HepG2 (cell line): ENCODE results near the gene ESAM. TPM values are rescaled to one million over a fixed set of nuclear protein-coding genes. Genes with fewer than 3 reads are reported as not detected.

Source experiments
- ATAC-seq: fragments of 200-7000 bp; cut with Tn5 transposase; 3 replicates; pipeline ENCODE4 v1.9.1; 2020; ENCODE audit warnings: mild to moderate bottlenecking, moderate library complexity
- BruUV-seq: library from RNA; stranded (reverse); fragments of 400-500 nt; replicated peaks from 2 replicates; lab custom pipeline; 2021; lab: Mats Ljungman, UMichigan
- CTCF ChIA-PET: fragments of 300-600 bp; formaldehyde crosslinking; extraction: SDS; loops from one replicate; lab custom pipeline; 2021; ENCODE audit warnings: low total read pairs, inconsistent platforms, low intra/inter-chr PET ratio; lab: Yijun Ruan, JAX
- POLR2A ChIA-PET: fragments of 350-600 bp; sonication (Branson Sonifier 250); formaldehyde crosslinking; loops from one replicate; lab custom pipeline; 2020; ENCODE audit warnings: antibody characterized with exemption, inconsistent platforms; lab: Yijun Ruan, JAX
- DNase-seq: peaks from one replicate; pipeline ENCODE4 v3.0.0-alpha.2; 2015; ENCODE audit warnings: low spot score
- FAIRE-seq: peaks from 3 replicates; lab custom pipeline; 2011; peaks lifted over from hg19 to GRCh38; lab: Jason Lieb, UNC
- H2AFZ ChIP-seq: one replicate; pipeline ENCODE4 v1.6.1; 2011; ENCODE audit warnings: low read length, inconsistent platforms
- H3K27ac ChIP-seq: fragments of 300-600 bp; 3 replicates; pipeline ENCODE4 v1.8.0; 2011; ENCODE audit warnings: mixed run types, mild to moderate bottlenecking, mixed read lengths, low read length, inconsistent platforms; ENCODE audit not compliant: insufficient read depth; ENCODE audit errors: extremely low read length
- H3K27me3 ChIP-seq, 2 experiments: fragments of 200-600 bp in 1 of 2; 2 replicates in 1 of 2; 3 replicates in 1 of 2; pipeline versions ENCODE4 v1.6.0 to v1.8.0; 2011; ENCODE audit warnings: low read length in 2 of 2, mild to moderate bottlenecking in 2 of 2, moderate library complexity in 2 of 2, inconsistent platforms in 1 of 2; ENCODE audit not compliant: insufficient read depth in 2 of 2, control insufficient read depth in 1 of 2
- H3K36me3 ChIP-seq, 2 experiments: fragments of 200-600 bp in 1 of 2; replicated peaks in 1 of 2; 2 replicates in 1 of 2; 3 replicates in 1 of 2; pipeline versions ENCODE4 v1.5.1 to v1.8.0; 2011; ENCODE audit warnings: low read length in 2 of 2, inconsistent platforms in 1 of 2; ENCODE audit not compliant: insufficient read depth in 2 of 2, control insufficient read depth in 1 of 2
- H3K4me1 ChIP-seq: 2 replicates; pipeline ENCODE4 v1.5.1; 2012; ENCODE audit warnings: low read length, inconsistent platforms; ENCODE audit not compliant: insufficient read depth
- H3K4me2 ChIP-seq: 2 replicates; pipeline ENCODE4 v1.6.0; 2011; ENCODE audit warnings: low read depth, low read length, inconsistent platforms
- H3K4me3 ChIP-seq, 3 experiments: fragments of 200-600 bp in 1 of 3; sonication (generic), shearing (Covaris generic) in 1 of 3; replicated peaks in 1 of 3; 2 replicates each; pipeline ENCODE4 v1.5.1; 2011 to 2016; ENCODE audit warnings: low read length in 3 of 3, inconsistent platforms in 2 of 3, low read depth in 2 of 3, mild to moderate bottlenecking in 2 of 3, control low read depth in 1 of 3, mixed read lengths in 1 of 3; ENCODE audit not compliant: insufficient read depth in 1 of 3
- H3K79me2 ChIP-seq: one replicate; pipeline ENCODE4 v1.6.1; 2011; ENCODE audit warnings: low read length, inconsistent platforms; ENCODE audit not compliant: insufficient read depth
- H3K9ac ChIP-seq: 2 replicates; pipeline ENCODE4 v1.6.0; 2011; ENCODE audit warnings: mild to moderate bottlenecking, low read depth, low read length, inconsistent platforms; ENCODE audit not compliant: insufficient read depth
- H3K9me3 ChIP-seq: 2 replicates; pipeline ENCODE4 v1.5.1; 2012; ENCODE audit warnings: mild to moderate bottlenecking, low read length
- H4K20me1 ChIP-seq: 2 replicates; pipeline ENCODE4 v1.6.0; 2011; ENCODE audit warnings: inconsistent platforms, mild to moderate bottlenecking, low read length, moderate library complexity; ENCODE audit not compliant: insufficient read depth
- ASH2L ChIP-seq: fragments of 300-600, 200-600 bp; sonication (generic); IDR thresholded peaks from 2 replicates; pipeline ENCODE4 v1.7.0; 2017; ENCODE audit warnings: low read depth, mild to moderate bottlenecking, moderate library complexity, mixed read lengths, low read length; ENCODE audit not compliant: insufficient read length
- FOSL2 ChIP-seq: sonication (generic); formaldehyde crosslinking; IDR thresholded peaks from 2 replicates; pipeline ENCODE4 v1.4.0; 2020; ENCODE audit warnings: missing genetic modification reagents
- TEAD3 ChIP-seq: optimal IDR thresholded peaks from 2 replicates; pipeline ENCODE3; 2016; ENCODE audit warnings: borderline replicate concordance
- WGBS: methylation state at CpG from one replicate; pipeline ENCODE4 v1.1.6; 2017; ENCODE audit warnings: low lambda C conversion rate; 5-methylcytosine and 5-hydroxymethylcytosine counted together
- in situ Hi-C: cut with HindIII; loops from 2 replicates; pipeline ENCODE4 v1.10.0; 2017; ENCODE audit warnings: low pct_unique_long_range_greater_than_20kb; ENCODE audit not compliant: extremely low pct_ligation_motif_present
- intact Hi-C: fragments of 100-400 bp; cut with micrococcal nuclease; formaldehyde crosslinking; loops from one replicate; pipeline ENCODE4 v1.10.0; 2022; ENCODE audit not compliant: unreplicated experiment
- polyA plus RNA-seq, 8 experiments: library from polyadenylated mRNA; depleted of rRNA in 3 of 8; stranded (reverse) in 7 of 8; unstranded in 1 of 8; fragments of >200 nt; fragmentation: Illumina TruSeq in 4 of 8; extraction: Trizol in 4 of 8; gene quantifications; 2 replicates each; pipeline versions ENCODE4 v1.2.1 to v1.2.3, GENCODE V29; 2011 to 2016; ENCODE audit warnings: low read depth in 4 of 8, missing spikeins in 1 of 8, mixed read lengths in 1 of 8; ENCODE audit not compliant: insufficient read depth in 1 of 8
- total RNA-seq, 5 experiments: library from RNA; depleted of rRNA; stranded (reverse); fragments of >200 nt; fragmentation: Illumina TruSeq; extraction: Trizol; gene quantifications; 2 replicates each; pipeline ENCODE4 v1.2.3, GENCODE V29; 2016; ENCODE audit warnings: low read depth in 1 of 5
- TF ChIP-seq, protein P1 (sequence below): sonication (generic); formaldehyde crosslinking; IDR thresholded peaks from 2 replicates; pipeline ENCODE4 v1.4.0; 2020; ENCODE audit warnings: missing genetic modification reagents

The ESAM gene
- total and polyA plus RNA-seq, 2 of the 13 experiments (the other 11 are each of a cell fraction or from before 2014, with no cell fraction given) = 1.2 to 6.8 TPM

- Histone ChIP-seq H3K4me1 (peaks cover 48% of the 10 kb centered on the region), H3K36me3 (peaks cover 1 to 22% of the 10 kb centered on the region in 2 experiments; a peak in 2 of 5 replicates), H3K4me3 (no peak overlapping the region), H3K9me3 (no peaks in the 10 kb centered on the region), H3K79me2 (no peaks in the 10 kb centered on the region), H2AFZ (no peak overlapping the region), H3K9ac (no peak overlapping the region), H3K4me2 (no peak overlapping the region), H3K27ac (no peak overlapping the region), H3K27me3 (no peaks in the 10 kb centered on the region), H4K20me1 (no peaks in the 10 kb centered on the region)
- ATAC-seq = peak; percentile 35; the same call in 1 of the 3 replicates
- BruUV-seq = no TSS peak
- 97% methylated on average over 8 of the region's 8 CpGs for WGBS
- FAIRE-seq = no peak
- TF ChIP-seq FOSL2 (CRISPR knock-in tag) (peak; percentile 82), ASH2L (no peak), TEAD3 (peak; percentile 37)
- TF ChIP-seq, protein P1, sequence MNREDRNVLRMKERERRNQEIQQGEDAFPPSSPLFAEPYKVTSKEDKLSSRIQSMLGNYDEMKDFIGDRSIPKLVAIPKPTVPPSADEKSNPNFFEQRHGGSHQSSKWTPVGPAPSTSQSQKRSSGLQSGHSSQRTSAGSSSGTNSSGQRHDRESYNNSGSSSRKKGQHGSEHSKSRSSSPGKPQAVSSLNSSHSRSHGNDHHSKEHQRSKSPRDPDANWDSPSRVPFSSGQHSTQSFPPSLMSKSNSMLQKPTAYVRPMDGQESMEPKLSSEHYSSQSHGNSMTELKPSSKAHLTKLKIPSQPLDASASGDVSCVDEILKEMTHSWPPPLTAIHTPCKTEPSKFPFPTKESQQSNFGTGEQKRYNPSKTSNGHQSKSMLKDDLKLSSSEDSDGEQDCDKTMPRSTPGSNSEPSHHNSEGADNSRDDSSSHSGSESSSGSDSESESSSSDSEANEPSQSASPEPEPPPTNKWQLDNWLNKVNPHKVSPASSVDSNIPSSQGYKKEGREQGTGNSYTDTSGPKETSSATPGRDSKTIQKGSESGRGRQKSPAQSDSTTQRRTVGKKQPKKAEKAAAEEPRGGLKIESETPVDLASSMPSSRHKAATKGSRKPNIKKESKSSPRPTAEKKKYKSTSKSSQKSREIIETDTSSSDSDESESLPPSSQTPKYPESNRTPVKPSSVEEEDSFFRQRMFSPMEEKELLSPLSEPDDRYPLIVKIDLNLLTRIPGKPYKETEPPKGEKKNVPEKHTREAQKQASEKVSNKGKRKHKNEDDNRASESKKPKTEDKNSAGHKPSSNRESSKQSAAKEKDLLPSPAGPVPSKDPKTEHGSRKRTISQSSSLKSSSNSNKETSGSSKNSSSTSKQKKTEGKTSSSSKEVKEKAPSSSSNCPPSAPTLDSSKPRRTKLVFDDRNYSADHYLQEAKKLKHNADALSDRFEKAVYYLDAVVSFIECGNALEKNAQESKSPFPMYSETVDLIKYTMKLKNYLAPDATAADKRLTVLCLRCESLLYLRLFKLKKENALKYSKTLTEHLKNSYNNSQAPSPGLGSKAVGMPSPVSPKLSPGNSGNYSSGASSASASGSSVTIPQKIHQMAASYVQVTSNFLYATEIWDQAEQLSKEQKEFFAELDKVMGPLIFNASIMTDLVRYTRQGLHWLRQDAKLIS (CRISPR knock-in tag) = no peak
- DNase-seq = peak; percentile 51
- ChIA-PET CTCF (no interaction called here), POLR2A (interaction anchor here (1.2 to 1.3 kb wide), 2 partner anchors 23 to 30 kb away, joined by 3 to 6 read pairs; partner anchors contain the start of gene MSANTD2)
- in situ Hi-C loops (no loop called here), intact Hi-C loops (no loop called here)
These were observed 8.0 kb upstream of the ESAM start for GRCh38 chr11:124769806-124770774.
